Left cardiac atrium (tissue), 4 donors: Measurements from ENCODE around the gene OR2T11. TPM values are rescaled to one million over a fixed set of nuclear protein-coding genes. Genes with fewer than 3 reads are reported as not detected.
"Not testable (repeated sequence)": the region's sequence is repeated elsewhere in the genome, so short reads cannot be mapped to it uniquely, and the experiment has no call there.

Experiments
- ATAC-seq, 2 donors: fragments of 200-7000 bp; cut with Tn5 transposase; one replicate each; pipeline ENCODE4 v1.9.1; 2020; ENCODE audit warnings: mild to moderate bottlenecking in 2 of 2, moderate library complexity in 2 of 2
- DNase-seq: peaks from one replicate; pipeline ENCODE4 v3.0.0-alpha.2; 2020
- intact Hi-C, 2 donors: fragments of 100-400 bp; cut with DNase I; formaldehyde crosslinking; loops; one replicate each; pipeline versions ENCODE4 v1.14.1 to v1.15.1; 2022 to 2023
- long read RNA-seq: library from polyadenylated mRNA; unstranded; transcript quantifications from one replicate; pipeline ENCODE4 v2.0.0, GENCODE V29; 2021
- total RNA-seq, 2 donors: library from RNA; stranded (reverse); fragmentation: NEBNext Ultra II Directional; extraction: Animal tissue kit (Norgen Biotek cat#: 25700); gene quantifications; one replicate each; pipeline ENCODE4 v1.2.1, GENCODE V29; 2021
- donor health status: DM: no; HTN: yes; CAD: no.
- donor health status: DM: no; HTN: yes; CAD: no; lungs with severe emphysema.
- donor health status: DM: yes; HTN: yes; CAD: no.
- donor health status: Dilated cardiomyopathy.

OR2T11 gene, protein sequence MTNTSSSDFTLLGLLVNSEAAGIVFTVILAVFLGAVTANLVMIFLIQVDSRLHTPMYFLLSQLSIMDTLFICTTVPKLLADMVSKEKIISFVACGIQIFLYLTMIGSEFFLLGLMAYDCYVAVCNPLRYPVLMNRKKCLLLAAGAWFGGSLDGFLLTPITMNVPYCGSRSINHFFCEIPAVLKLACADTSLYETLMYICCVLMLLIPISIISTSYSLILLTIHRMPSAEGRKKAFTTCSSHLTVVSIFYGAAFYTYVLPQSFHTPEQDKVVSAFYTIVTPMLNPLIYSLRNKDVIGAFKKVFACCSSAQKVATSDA
- not detected for total RNA-seq
- long read RNA-seq, result 0 reads

- ATAC-seq, intact Hi-C loops, DNase-seq: not testable (repeated sequence)
These were observed at the start of gene OR2T11 for GRCh38 chr1:248634991-248635390. OR2T11 (minus strand) TSS chr1:248635091; CDS start chr1:248627128, 7,963 bp downstream.

DNA sequence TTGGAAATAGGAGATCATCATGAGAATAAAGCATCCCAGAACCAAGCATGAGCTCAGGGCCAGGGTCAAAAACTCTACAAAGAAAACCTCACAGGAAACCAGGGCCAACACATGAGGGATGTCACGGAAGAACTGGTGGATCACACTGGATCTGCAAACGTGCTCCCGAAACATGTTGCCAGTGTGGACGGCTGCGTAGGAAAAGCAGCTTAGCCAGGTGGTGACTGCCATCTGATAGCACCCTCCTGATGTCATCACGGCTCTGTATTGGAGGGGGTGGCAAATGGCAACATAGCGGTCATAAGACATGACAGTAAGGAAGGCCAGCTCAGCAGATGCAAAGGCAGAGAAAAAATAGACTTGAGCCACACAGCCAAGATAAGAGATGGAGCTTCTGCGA is 46.8 kb upstream of the OR2T11 start:
- intact Hi-C loops, result no loop called here
- ATAC-seq (no peak), DNase-seq (no peak)

GRCh38 chr1:248670003-248670402 is 35.1 kb upstream of the OR2T11 start:
- intact Hi-C loops, result no loop called here
- no peak for DNase-seq
- ATAC-seq, result no peak

DNA sequence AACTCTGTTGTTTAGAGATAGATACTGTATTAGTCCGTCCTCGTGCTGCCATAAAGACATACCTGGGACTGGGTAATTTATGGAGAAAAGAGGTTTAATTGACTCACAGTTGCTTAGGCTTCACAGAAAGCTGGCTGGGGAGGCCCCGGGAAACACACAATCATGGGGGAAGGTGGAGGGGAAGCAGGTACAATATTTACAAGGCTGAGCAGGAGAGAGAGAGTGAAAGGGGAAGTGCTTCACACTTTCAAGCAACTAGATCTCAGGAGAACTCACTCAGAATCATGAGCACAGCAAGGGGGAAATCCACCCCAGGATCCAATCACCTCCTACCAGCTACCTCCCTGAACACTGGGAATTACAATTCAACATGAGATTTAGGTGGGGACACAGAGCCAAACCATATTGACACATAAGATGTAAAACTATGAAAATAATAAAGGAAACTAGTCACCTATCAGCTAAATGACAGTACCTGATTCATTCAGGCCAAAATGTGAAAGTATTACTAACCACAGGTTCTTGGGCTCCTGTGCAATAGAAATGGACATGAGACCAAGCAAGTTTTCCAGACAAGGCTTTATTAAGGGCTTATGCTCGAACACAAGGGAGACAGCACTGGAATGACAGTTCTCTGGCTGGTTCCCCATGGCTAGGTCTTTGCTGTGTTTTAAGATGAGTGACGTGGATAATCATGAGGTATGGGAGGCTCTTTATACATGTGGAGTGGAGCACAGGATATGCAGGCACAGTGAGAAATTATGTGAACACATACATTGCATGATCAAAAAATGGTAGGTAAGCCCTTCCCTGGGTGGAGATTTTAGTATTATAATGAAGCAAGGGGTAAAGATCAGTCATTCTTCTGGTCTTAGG is 28.8 kb upstream of the OR2T11 start:
- ATAC-seq, DNase-seq, intact Hi-C loops: not testable (repeated sequence)

- DNase-seq, ATAC-seq, intact Hi-C loops: not testable (repeated sequence)
These were observed 21.9 kb upstream of the OR2T11 start for GRCh38 chr1:248656797-248657196.

DNA sequence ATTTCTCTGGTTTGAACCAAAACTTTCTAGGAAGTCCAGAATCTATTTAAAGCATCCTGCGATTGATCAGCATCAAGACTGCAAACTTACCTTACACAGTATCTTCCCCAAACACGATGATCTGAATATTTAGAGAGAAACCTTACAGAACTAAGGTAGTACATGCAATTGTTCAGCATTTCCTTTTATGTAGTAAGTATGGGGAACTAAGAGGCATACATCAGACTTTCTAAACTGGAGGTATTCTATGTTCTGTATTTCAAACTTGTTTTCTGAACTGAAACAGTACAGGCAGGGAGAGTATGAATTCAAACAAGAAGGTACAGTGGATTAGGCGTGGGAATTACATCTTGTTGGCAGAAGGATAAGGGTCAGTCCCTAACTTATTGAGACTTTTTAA is 20.5 kb upstream of the OR2T11 start, which contains the start of gene OR2T27:
OR2T27 (minus strand) TSS at position 175 of the 400 bp plus-strand sequence. CDS start 4,644 bp downstream, outside the sequence.
- ATAC-seq, DNase-seq, intact Hi-C loops: not testable (repeated sequence)

DNA sequence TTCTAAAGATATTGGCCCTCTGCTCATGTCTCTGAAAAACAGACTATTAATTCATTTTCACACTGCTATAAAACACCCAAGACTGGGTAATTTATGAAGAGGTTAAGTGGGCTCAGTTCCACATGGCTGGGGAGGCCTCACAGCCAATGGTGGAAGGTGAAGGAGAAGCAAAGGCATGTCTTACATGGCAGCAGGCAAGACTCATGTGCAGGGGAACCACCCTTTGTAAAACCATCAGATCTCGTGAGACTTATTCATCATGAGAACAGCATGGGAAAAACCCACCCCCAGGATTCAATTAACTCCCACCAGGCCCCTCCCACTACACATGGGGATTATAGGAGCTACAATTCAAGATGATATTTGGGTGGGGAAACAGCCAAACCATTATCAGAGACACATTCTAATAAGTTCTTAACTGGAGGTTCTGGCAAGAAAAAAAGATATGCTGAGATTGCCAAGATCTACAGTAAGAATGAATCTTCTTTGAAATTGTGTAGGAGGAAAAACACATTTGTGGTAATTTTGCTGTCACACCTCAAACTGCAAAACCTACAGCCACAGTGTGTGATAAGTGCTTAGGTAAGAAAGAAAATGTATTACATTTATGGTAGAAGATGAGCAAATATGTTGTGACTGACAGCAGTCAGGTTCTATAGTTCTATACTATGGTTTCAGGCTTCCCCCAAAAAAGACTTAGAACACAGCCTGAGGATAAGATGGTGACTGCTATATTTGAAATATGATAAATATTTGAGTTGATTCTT is 14.1 kb upstream of the OR2T11 start:
- ATAC-seq, intact Hi-C loops, DNase-seq: not testable (repeated sequence)

DNA sequence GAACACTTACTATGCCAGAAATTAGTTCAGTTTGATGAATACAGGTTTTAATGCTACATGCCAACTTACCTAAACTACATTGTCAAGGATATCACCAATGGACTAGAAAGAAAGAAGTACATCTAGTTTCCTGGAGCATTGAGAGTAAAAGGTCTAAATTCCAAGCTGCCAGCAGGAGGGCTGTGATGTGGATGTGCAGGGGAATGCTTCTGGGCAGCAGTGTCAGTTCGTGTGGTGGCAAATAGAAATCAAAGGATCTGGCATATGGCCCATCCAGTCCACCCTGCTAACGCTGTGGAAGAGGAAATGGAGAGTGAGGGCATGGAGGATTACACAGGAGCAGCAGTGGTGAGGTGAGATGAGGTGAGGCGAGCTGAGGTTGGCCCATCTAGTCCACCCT is 10.3 kb upstream of the OR2T11 start, which contains the start of gene OR2T35:
OR2T35 (minus strand) TSS at position 101 of the 400 bp plus-strand sequence. CDS start 6,020 bp downstream, outside the sequence.
- DNase-seq, ATAC-seq, intact Hi-C loops: not testable (repeated sequence)

DNA sequence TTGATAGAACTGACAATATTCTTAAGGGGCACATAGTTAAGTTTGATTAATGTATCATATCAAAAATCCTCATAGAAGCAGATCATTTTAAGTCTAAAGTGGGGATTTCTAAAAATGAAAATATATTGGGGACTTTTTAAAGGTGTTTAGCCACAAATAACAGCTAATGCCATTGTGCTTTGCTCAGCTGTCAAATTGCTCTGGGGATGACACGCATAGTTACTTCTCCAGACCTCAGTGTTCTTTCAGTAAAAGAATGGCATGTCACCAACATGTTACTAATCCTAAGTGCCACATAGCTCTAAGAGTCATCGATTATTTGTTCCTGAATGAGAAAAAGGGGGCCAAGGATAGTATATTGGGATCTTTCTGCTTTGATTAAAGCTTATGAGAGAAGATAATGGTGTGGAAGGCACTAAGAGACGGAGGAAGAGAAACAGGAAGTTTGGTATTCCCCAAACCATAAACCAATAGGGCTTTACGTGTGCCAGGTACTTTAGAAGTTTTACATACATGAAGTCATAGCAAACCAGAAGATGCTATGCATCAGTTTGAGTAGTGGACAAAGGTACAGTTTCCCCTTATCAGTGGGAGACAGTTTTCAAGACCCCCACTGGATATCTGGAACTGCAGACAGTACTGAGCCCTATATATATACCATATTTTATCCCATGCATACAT is 8.2 kb upstream of the OR2T11 start:
- intact Hi-C loops, DNase-seq, ATAC-seq: not testable (repeated sequence)

DNA sequence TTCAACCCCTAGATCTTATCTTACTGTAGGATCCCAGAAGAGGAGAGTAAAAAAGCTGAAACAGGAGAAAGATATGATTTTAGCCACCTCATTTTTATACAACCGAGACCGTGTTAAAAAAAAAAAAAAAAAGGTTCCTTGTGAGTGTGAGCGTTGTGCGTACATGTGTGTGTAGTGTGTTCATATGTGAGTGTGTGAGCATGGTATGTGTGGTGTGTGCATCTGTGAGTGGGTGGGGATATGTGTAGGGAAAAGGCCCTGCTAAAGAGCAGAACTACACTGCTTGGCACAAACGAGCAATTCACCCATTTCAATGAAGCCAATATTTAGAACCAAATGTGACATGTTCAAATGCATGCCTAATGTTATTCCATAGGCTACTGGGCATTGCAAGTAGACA is 6.7 kb upstream of the OR2T11 start:
- ATAC-seq, intact Hi-C loops, DNase-seq: not testable (repeated sequence)

DNA sequence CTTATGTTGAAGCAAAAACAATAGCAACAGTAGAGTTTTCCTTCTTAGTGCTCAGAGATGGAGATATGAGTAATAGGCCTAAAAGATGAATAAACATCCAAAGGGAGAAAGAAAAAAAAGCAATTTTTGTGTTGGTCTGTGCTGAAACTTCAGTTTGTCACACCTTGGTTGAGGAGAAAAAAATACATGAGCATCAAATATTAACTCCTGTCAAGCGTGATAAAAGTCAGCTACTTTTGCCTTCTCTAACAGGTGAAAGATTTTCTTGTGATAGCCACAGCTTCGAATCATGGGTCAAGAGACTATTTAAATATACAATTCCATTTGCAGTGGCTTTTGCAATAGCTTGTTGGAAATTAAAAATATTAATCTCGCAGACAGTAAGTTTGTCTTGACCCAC is 6.0 kb upstream of the OR2T11 start:
- ATAC-seq, DNase-seq, intact Hi-C loops: not testable (repeated sequence)

- intact Hi-C loops, DNase-seq, ATAC-seq: not testable (repeated sequence)
These were observed 4.8 kb upstream of the OR2T11 start for GRCh38 chr1:248639652-248640051.

- intact Hi-C loops, DNase-seq, ATAC-seq: not testable (repeated sequence)
These were observed 1.7 kb upstream of the OR2T11 start for GRCh38 chr1:248636612-248637011.

DNA sequence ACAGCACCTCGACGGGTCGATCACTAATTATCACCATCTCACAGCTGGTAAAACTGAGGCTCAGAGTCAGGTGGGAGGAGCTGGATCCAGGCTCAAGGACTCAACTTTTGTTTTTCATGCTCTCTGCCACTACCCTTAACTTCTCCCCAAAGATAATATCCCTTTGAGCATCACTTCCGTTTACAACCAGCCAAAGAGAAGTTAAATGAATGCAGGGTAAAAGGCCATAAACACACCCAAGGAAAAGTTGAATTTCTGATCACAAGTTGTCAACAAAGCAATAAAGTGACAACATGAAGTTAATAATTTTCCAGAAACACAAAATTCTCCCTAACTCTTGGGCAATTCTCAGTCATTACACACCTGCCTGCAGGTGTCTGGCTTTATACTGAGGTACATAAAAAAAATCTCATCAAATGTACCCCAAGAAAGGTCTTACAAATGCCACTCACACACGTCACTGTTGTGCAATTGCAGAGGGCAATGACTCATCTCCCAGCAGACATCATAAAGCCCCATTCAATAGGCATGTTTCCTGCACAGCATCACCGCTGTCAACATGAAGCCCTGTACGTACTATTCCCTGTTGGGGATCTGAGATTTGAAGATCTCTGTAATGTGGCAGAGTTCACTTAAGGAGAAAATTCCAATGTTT is 3.4 kb downstream of the OR2T11 start:
- no peak for DNase-seq
- no peak for ATAC-seq
- intact Hi-C loops, result no loop called here

GRCh38 chr1:248630551-248630950 is 4.3 kb downstream of the OR2T11 start:
- intact Hi-C loops, result no loop called here
- ATAC-seq (no peak), DNase-seq (no peak)

DNA sequence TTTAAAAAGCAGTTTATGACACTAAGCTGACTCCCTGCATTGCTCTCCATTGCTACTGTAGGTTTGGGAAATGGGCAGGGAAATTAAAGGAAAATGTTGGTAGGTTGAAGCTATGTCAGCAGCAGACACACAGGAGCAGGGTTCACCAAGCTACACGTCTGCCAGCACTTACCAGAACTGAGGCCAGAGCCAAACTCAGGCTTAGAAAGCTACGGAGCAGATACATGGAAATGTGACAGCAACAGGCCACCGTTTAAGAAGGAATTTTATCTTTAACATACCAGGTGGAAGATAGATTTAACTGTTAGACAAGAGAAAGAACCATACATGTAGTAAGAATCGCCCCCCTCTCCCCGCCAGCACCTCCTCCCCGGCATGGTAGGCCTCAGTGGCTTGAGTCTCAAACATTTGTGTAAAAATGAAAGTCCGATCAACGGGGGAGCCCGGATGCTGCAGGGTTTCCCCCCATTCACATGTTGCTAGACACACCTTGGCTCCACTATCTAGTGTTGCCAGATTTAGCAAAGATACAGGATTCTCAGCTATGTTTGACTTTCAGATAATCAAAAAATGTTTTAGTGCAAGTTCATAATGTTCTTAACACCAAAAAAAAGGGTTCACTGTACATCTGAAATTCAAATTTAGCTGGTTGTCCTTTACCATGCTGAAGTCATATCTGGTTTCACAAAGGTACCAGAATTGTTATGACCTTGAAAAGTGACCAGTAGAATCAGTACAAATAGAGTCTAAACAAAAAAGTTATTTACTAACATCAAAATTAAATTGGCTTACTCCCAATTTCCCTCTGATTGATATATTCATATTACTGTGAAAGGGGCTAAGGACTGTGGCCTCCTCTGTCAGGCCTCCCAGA is 6.7 kb downstream of the OR2T11 start:
- intact Hi-C loops, result no loop called here
- DNase-seq, result no peak
- no peak for ATAC-seq

DNA sequence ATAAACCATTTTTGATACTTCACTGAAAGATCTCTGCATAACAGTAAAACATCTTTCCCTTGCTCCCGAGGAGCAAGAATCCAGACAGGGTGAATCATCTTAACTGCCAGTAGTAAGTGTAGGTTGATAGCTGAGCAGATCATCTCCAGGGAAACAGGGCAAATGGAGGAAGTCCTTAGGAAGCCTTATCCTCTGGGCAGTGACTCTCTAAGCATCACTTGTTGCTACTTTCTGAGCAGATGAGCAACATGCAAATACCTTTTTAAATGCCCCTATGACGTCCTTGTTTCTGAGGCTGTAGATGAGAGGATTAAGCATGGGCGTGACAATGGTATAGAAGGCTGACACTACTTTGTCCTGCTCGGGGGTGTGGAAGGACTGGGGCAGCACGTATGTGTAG is 8.9 kb downstream of the OR2T11 start:
- ATAC-seq (no peak), DNase-seq (no peak)
- intact Hi-C loops, result no loop called here
